Measurements from ENCODE around the gene CHI3L1. TPM values are rescaled to one million over a fixed set of nuclear protein-coding genes. Genes with fewer than 3 reads are reported as not detected.
A peak's percentile ranks its signal among the peaks of the same experiment; 100 is the strongest.

The CHI3L1 gene
- total and polyA plus RNA-seq, 11 donors, result 0.15 to 27.1 (median 1.3) TPM; not detected in 1

DNA sequence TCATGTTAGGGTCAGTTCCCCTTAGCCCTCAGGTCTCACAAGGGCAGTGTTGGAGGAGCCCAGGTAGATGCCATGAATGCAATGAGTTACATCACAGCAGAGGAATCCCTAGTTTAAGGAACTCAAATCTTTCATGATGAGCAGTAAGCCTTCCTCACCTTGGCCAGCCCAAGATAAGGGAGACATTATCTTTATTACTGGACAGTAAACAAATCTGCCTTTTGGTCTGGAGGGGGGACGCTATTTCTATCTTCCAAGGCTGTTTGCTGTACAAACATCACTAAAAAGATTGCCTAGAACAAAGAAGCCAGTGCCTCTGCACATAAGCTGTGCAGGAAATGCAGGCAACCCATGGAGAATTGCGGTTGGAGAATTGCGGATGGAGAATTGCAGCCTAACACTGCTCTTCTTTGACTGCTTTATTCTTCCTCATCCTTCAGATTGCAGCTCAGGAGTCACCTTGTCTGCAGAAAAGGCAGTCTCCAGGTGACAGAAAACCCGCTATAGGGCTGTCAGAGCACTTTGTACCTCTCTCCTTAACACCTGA is 2.3 kb upstream of the CHI3L1 start:
- no peak overlapping the region for H3K27ac ChIP-seq
- 84 to 88% (median 87%) methylated on average over 4 of the region's 4 CpGs for WGBS, 4 donors
- no peak overlapping the region for H3K4me3 ChIP-seq
- H3K9me3 ChIP-seq, result no peaks in the 10 kb centered on the region
- H3K27me3 ChIP-seq, result no peaks in the 10 kb centered on the region
- DNase-seq (no peak), ATAC-seq (no peak)
- TF ChIP-seq POLR2A (IDR thresholded peaks at IDR 0.05), result no peak
- TF ChIP-seq CTCF (IDR thresholded peaks at IDR 0.05), result no peak
- intact Hi-C loops (cut with DNase I), result no loop called here
- peaks cover 0 to 14% (median 0%) of the 10 kb centered on the region in 12 donors for H3K4me1 ChIP-seq
- no peaks in the 10 kb centered on the region for H3K36me3 ChIP-seq

DNA sequence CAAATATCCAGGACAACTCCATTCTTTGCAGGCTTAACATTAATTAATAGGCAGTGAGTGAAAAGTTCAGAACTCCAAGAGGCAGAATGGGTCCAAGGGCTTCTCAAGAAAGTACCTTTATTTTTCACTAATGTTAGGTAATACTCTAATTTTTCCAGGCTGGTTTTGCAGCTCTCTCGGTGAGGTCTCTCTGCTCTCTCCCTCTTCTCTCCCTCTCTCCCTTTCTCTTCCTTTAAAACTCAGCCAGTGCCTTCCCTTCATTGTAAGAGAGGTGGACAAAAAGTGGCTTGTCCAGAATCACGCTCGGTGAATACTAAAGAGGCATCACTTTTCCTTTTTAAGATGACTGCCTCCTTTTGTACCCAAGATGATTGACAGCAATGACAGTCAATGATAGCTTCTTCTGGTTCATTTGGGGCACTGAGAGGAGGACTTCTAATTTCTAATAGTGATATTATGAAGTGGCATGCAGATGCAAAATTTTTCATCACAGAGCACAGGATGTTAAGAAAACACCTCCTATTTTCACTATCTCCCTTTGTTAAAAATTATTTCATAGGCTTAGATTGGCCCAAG is 1.3 kb upstream of the CHI3L1 start:
- TF ChIP-seq POLR2A (IDR thresholded peaks at IDR 0.05), result no peak
- no peak for TF ChIP-seq CTCF (IDR thresholded peaks at IDR 0.05)
- H3K4me3 ChIP-seq, result no peak overlapping the region
- H3K9me3 ChIP-seq, result no peaks in the 10 kb centered on the region
- intact Hi-C loops (cut with DNase I), result no loop called here
- H3K4me1 ChIP-seq, result peaks cover 0 to 14% (median 0%) of the 10 kb centered on the region in 12 donors
- DNase-seq, result no peak
- H3K27ac ChIP-seq, result no peak overlapping the region
- no peaks in the 10 kb centered on the region for H3K27me3 ChIP-seq
- WGBS, 4 donors, result 78 to 92% (median 88%) methylated on average over 3 of the region's 3 CpGs
- H3K36me3 ChIP-seq, result no peaks in the 10 kb centered on the region
- no peak for ATAC-seq

DNA sequence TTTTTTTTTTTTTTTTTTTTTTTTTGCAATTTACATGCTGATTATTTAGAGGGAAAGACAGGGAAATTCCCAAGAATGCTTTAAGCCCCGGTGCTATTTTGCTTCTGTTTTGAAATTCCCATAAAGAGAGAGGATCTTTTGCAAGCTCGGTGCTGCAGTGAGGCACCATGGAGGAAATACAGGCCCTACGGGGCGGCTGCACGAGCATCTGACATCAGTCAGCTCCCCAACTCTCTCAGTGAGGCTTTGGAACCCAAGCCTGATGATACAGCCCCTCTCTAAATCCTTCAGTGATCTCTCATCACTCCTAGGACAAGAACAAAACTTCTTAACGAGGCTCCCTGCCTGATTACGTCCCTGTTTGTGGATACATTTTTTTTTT is 791 bp upstream of the CHI3L1 start:
- no peak for DNase-seq
- no peak overlapping the region for H3K4me3 ChIP-seq
- TF ChIP-seq CTCF (IDR thresholded peaks at IDR 0.05) (no peak), POLR2A (IDR thresholded peaks at IDR 0.05) (no peak)
- no peak for ATAC-seq
- intact Hi-C loops (cut with DNase I), result no loop called here
- no peak overlapping the region for H3K27ac ChIP-seq
- WGBS, 4 donors, result 51 to 65% (median 59%) methylated on average over 7 of the region's 7 CpGs
- no peaks in the 10 kb centered on the region for H3K36me3 ChIP-seq
- H3K4me1 ChIP-seq, result peaks cover 0 to 14% (median 0%) of the 10 kb centered on the region in 12 donors
- no peaks in the 10 kb centered on the region for H3K9me3 ChIP-seq
- H3K27me3 ChIP-seq, result no peaks in the 10 kb centered on the region

DNA sequence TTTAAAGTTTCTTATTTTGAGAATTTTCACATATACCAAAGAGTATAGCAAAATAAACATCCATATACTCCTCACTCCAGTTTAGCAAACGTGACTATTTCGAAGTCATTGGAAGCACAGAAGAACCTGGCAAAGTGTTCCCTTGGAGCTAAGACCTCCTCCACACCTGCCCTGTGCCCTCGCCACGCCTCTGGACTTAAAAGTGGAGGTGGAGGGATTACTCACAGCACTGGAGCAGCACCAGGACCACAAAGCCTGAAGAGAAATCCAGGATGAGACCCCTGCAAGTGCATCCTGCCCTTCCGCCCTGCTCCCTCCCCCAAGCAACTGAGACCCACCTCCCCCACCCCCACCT is 436 bp downstream of the CHI3L1 start:
- ATAC-seq (no peak), DNase-seq (peak in 1 of 5 donors; percentile 23)
- Histone ChIP-seq H3K4me3 (no peak overlapping the region), H3K27ac (no peak overlapping the region), H3K36me3 (no peaks in the 10 kb centered on the region), H3K9me3 (no peaks in the 10 kb centered on the region), H3K27me3 (no peaks in the 10 kb centered on the region), H3K4me1 (peaks cover 0 to 14% (median 0%) of the 10 kb centered on the region in 12 donors)
- TF ChIP-seq POLR2A (IDR thresholded peaks at IDR 0.05) (no peak), CTCF (IDR thresholded peaks at IDR 0.05) (no peak)
- intact Hi-C loops (cut with DNase I), result no loop called here
- 91 to 94% (median 93%) methylated on average over 5 of the region's 5 CpGs for WGBS, 4 donors
